ENCODE measurements around the gene CETP. TPM values are rescaled to one million over a fixed set of nuclear protein-coding genes. Genes with fewer than 3 reads are reported as not detected.

Gene CETP
- total and polyA plus RNA-seq, 2 of the 13 experiments (the other 11 are each of a cell fraction or from before 2014, with no cell fraction given): 0.31 to 9.8 TPM

DNA sequence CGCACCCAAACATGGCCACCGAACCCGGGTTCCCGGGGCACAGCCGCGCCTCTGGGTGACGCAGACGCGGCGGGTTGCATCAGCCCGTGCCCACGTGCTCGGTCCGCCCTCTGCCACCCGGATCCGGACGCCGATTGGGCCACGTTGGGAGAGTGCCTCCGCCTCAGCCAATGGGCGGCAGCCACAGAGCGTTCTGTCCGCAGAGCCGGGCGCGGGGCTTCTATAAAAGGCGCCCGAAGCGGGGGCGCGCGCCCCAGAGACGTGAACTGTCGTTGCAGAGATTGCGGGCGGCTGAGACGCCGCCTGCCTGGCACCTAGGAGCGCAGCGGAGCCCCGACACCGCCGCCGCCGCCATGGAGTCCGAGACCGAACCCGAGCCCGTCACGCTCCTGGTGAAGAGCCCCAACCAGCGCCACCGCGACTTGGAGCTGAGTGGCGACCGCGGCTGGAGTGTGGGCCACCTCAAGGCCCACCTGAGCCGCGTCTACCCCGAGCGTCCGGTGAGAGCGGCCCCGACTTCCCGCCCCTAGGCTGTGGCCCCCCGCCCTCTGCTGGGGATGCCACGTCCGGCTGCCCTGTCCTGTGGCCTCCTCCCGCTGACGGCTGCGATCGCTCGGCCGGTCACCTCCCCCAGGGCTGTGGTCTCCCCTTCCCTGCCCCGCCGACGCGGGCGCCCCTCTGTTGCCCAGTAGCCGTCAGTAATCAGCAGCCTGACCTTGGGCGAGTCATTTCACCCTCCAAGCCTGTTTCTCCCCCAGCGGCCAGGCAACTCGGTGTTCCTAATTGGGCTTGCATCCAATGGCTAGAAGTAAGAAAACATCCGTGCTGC, 29.6 kb upstream of the CETP start, which contains the start of gene HERPUD1 (continued):
- TF ChIP-seq, protein P1, sequence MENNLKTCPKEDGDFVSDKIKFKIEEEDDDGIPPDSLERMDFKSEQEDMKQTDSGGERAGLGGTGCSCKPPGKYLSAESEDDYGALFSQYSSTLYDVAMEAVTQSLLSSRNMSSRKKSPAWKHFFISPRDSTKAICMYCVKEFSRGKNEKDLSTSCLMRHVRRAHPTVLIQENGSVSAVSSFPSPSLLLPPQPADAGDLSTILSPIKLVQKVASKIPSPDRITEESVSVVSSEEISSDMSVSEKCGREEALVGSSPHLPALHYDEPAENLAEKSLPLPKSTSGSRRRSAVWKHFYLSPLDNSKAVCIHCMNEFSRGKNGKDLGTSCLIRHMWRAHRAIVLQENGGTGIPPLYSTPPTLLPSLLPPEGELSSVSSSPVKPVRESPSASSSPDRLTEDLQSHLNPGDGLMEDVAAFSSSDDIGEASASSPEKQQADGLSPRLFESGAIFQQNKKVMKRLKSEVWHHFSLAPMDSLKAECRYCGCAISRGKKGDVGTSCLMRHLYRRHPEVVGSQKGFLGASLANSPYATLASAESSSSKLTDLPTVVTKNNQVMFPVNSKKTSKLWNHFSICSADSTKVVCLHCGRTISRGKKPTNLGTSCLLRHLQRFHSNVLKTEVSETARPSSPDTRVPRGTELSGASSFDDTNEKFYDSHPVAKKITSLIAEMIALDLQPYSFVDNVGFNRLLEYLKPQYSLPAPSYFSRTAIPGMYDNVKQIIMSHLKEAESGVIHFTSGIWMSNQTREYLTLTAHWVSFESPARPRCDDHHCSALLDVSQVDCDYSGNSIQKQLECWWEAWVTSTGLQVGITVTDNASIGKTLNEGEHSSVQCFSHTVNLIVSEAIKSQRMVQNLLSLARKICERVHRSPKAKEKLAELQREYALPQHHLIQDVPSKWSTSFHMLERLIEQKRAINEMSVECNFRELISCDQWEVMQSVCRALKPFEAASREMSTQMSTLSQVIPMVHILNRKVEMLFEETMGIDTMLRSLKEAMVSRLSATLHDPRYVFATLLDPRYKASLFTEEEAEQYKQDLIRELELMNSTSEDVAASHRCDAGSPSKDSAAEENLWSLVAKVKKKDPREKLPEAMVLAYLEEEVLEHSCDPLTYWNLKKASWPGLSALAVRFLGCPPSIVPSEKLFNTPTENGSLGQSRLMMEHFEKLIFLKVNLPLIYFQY (CRISPR knock-in tag; IDR thresholded peaks at IDR 0.05; ENCODE audit: borderline replicate concordance): no peak; the same call in 1 of the 2 replicates
- TF ChIP-seq, protein P2, sequence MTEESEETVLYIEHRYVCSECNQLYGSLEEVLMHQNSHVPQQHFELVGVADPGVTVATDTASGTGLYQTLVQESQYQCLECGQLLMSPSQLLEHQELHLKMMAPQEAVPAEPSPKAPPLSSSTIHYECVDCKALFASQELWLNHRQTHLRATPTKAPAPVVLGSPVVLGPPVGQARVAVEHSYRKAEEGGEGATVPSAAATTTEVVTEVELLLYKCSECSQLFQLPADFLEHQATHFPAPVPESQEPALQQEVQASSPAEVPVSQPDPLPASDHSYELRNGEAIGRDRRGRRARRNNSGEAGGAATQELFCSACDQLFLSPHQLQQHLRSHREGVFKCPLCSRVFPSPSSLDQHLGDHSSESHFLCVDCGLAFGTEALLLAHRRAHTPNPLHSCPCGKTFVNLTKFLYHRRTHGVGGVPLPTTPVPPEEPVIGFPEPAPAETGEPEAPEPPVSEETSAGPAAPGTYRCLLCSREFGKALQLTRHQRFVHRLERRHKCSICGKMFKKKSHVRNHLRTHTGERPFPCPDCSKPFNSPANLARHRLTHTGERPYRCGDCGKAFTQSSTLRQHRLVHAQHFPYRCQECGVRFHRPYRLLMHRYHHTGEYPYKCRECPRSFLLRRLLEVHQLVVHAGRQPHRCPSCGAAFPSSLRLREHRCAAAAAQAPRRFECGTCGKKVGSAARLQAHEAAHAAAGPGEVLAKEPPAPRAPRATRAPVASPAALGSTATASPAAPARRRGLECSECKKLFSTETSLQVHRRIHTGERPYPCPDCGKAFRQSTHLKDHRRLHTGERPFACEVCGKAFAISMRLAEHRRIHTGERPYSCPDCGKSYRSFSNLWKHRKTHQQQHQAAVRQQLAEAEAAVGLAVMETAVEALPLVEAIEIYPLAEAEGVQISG (CRISPR knock-in tag; IDR thresholded peaks at IDR 0.05): peak; percentile 80
- TF ChIP-seq MAFG (CRISPR knock-in tag; IDR thresholded peaks at IDR 0.05): no peak
- TF ChIP-seq, protein P3, sequence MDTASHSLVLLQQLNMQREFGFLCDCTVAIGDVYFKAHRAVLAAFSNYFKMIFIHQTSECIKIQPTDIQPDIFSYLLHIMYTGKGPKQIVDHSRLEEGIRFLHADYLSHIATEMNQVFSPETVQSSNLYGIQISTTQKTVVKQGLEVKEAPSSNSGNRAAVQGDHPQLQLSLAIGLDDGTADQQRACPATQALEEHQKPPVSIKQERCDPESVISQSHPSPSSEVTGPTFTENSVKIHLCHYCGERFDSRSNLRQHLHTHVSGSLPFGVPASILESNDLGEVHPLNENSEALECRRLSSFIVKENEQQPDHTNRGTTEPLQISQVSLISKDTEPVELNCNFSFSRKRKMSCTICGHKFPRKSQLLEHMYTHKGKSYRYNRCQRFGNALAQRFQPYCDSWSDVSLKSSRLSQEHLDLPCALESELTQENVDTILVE (CRISPR knock-in tag; IDR thresholded peaks at IDR 0.05): peak; percentile 88
- TF ChIP-seq RBM39 (IDR thresholded peaks at IDR 0.05; ENCODE audit: low read depth, low read length, poor library complexity, severe bottlenecking): peak; percentile 99
- TF ChIP-seq GATAD1 (CRISPR knock-in tag; IDR thresholded peaks at IDR 0.05): peak; percentile 81
- TF ChIP-seq CHD2 (IDR thresholded peaks at IDR 0.05; ENCODE audit: low read depth, low read length): no peak; the same call in 1 of the 2 replicates
- peak; percentile 36; the same call in 1 of the 2 replicates for TF ChIP-seq AHR (CRISPR knock-in tag; IDR thresholded peaks at IDR 0.05)
- TF ChIP-seq HDAC6 (IDR thresholded peaks at IDR 0.05; ENCODE audit: low read depth, low read length): 0 out of 2 replicates have a peak, but pooled peaks have one; percentile 38
- 0 out of 2 replicates have a peak, but pooled peaks have one; percentile 56 for TF ChIP-seq HMG20A (CRISPR knock-in tag; IDR thresholded peaks at IDR 0.05; ENCODE audit: borderline replicate concordance)
- TF ChIP-seq, protein P4, sequence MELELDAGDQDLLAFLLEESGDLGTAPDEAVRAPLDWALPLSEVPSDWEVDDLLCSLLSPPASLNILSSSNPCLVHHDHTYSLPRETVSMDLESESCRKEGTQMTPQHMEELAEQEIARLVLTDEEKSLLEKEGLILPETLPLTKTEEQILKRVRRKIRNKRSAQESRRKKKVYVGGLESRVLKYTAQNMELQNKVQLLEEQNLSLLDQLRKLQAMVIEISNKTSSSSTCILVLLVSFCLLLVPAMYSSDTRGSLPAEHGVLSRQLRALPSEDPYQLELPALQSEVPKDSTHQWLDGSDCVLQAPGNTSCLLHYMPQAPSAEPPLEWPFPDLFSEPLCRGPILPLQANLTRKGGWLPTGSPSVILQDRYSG (CRISPR knock-in tag; IDR thresholded peaks at IDR 0.05): no peak; the same call in 1 of the 2 replicates
- TF ChIP-seq ZBTB7B (CRISPR knock-in tag; IDR thresholded peaks at IDR 0.05): peak; percentile 61; the same call in 1 of the 2 replicates
- peak; percentile 15; the same call in 1 of the 2 replicates for TF ChIP-seq ZFP41 (CRISPR knock-in tag; IDR thresholded peaks at IDR 0.05; ENCODE audit: borderline replicate concordance)
- TF ChIP-seq, protein P5, sequence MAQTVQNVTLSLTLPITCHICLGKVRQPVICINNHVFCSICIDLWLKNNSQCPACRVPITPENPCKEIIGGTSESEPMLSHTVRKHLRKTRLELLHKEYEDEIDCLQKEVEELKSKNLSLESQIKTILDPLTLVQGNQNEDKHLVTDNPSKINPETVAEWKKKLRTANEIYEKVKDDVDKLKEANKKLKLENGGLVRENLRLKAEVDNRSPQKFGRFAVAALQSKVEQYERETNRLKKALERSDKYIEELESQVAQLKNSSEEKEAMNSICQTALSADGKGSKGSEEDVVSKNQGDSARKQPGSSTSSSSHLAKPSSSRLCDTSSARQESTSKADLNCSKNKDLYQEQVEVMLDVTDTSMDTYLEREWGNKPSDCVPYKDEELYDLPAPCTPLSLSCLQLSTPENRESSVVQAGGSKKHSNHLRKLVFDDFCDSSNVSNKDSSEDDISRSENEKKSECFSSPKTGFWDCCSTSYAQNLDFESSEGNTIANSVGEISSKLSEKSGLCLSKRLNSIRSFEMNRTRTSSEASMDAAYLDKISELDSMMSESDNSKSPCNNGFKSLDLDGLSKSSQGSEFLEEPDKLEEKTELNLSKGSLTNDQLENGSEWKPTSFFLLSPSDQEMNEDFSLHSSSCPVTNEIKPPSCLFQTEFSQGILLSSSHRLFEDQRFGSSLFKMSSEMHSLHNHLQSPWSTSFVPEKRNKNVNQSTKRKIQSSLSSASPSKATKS (CRISPR knock-in tag; IDR thresholded peaks at IDR 0.05): peak; percentile 96
- peak; percentile 70 for TF ChIP-seq BCL6 (CRISPR knock-in tag; IDR thresholded peaks at IDR 0.05)
- TF ChIP-seq, protein P6, sequence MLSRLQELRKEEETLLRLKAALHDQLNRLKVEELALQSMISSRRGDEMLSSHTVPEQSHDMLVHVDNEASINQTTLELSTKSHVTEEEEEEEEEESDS (CRISPR knock-in tag; IDR thresholded peaks at IDR 0.05; ENCODE audit: borderline replicate concordance): no peak
